Activated T-helper 9 cell treated with anti-CD3 and anti-CD28 coated beads, Interleukin-2, amount 50 U/mL, for 16 hours (primary cell): Measurements from ENCODE around the gene C1orf159.
A peak's percentile ranks its signal among the peaks of the same experiment; 100 is the strongest.
"Not testable (repeated sequence)": the region's sequence is repeated elsewhere in the genome, so short reads cannot be mapped to it uniquely, and the experiment has no call there.

ENCODE experiments used
- DNase-seq: peaks from one replicate; pipeline ENCODE4 v3.0.0-alpha.2; 2020; ENCODE audit warnings: low read depth

Gene C1orf159

GRCh38 chr1:1149416-1149815 is 33.5 kb upstream of the C1orf159 start:
- DNase-seq, result no peak

GRCh38 chr1:1148569-1148968 is 32.7 kb upstream of the C1orf159 start:
- DNase-seq, result no peak

GRCh38 chr1:1148061-1148460 is 32.2 kb upstream of the C1orf159 start:
- DNase-seq, result no peak

GRCh38 chr1:1146596-1146995 is 30.7 kb upstream of the C1orf159 start:
- no peak for DNase-seq

- no peak for DNase-seq
These were observed 30.1 kb upstream of the C1orf159 start for GRCh38 chr1:1146026-1146425.

- DNase-seq, result no peak
These were observed 29.6 kb upstream of the C1orf159 start for GRCh38 chr1:1145547-1145914.

GRCh38 chr1:1144843-1145546 is 29.1 kb upstream of the C1orf159 start:
- no peak for DNase-seq

GRCh38 chr1:1144122-1144842 is 28.4 kb upstream of the C1orf159 start:
- DNase-seq, result peak; percentile 41

- no peak for DNase-seq
These were observed 27.7 kb upstream of the C1orf159 start for GRCh38 chr1:1143636-1144035.

- no peak for DNase-seq
These were observed 27.0 kb upstream of the C1orf159 start for GRCh38 chr1:1142844-1143243.

GRCh38 chr1:1142352-1142751 is 26.5 kb upstream of the C1orf159 start:
- not testable (repeated sequence) for DNase-seq

- no peak for DNase-seq
These were observed 26.0 kb upstream of the C1orf159 start for GRCh38 chr1:1141911-1142250.

GRCh38 chr1:1141244-1141910 is 25.5 kb upstream of the C1orf159 start:
- no peak for DNase-seq

- no peak for DNase-seq
These were observed 24.8 kb upstream of the C1orf159 start for GRCh38 chr1:1140673-1141072.

GRCh38 chr1:1137256-1138045 is 21.6 kb upstream of the C1orf159 start:
- DNase-seq, result peak; percentile 70

GRCh38 chr1:1136547-1137230 is 20.8 kb upstream of the C1orf159 start:
- no peak for DNase-seq

GRCh38 chr1:1135339-1136136 is 19.6 kb upstream of the C1orf159 start:
- DNase-seq, result no peak

- DNase-seq, result no peak
These were observed 18.5 kb upstream of the C1orf159 start for GRCh38 chr1:1134300-1134970.

- no peak for DNase-seq
These were observed 17.3 kb upstream of the C1orf159 start for GRCh38 chr1:1132956-1133750.
